Measurements from ENCODE around the gene KCNH3.
"Not testable (repeated sequence)": the region's sequence is repeated elsewhere in the genome, so short reads cannot be mapped to it uniquely, and the experiment has no call there.

Gene KCNH3

DNA sequence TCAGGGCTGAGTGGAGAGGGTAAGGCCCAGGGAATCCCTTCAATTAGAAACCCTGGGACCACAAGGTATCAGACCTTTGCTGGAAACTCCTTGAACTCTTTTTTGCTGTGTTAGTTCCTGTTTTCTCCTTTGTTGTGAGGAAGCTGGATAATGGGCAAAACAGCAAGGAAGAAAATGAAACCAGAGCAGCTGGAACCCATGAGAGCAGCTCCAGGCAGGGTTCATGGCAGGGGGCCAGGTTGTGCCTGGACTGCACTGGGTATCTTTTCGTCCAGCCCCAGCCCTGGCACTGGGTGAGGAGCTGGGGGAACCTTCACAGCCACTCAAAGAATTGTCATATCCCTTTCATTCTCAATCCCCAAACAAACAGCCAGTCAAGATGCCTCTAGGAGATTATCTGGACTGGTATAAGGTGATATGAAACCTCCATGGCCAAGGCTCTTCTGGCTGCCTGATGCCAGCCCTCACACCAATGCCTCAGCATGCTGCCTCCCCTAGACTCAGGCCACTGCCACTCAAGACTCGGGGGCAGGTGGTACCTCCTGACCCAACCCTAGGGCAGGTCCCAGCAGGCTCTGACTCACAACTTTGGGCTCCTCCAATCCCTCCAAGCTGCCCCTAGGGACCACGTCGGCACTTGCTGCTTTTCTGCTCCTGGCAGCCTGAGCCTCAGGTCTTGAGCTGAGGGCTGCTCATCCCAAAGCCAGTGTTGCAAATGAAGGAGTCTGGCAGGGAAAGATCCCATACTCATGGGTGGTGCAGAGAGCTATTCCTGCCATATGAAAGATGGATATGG, 50.1 kb downstream of the KCNH3 start:
- DNase-seq = no peak

DNA sequence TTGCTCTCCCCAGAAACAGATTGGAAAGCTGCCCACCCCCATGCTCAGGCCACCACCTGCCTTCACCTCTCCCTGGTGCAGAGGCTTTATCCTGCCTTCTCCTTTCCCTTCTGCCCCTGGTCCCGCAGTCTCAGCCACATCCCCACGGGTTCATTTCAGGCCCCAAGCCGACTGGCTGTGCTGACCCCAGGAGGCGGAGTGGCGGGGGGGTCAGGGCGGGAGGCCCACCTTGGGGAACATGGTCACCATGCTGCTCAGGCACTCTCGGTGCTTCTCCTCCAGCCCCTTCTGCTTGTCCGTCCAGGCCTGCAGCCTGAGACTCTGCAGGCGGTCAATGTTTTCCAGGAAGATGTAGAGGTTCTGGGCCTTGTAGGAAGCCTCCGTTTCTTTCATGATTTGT, 59.7 kb downstream of the KCNH3 start:
- DNase-seq = no peak

DNA sequence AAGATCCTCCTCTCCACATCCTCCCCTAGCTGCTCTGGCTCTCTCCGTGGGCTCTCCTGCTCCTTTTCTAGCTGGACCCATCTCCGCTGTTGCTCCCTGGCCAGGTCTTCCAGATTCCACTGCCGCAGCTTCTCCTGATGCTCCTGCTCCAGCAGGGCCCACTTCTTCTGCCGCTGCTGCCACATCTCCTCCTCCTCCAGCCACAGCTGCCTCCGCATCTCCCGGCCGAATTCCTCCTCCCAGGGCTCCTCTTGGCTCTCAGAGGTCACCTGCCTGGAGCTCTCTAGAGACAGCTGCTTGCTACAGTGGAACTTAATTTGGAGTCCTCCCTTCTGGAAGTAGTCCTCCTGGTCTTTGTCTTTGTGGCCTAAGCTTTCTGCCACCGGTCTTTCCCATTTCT, 61.1 kb downstream of the KCNH3 start:
- DNase-seq = no peak

DNA sequence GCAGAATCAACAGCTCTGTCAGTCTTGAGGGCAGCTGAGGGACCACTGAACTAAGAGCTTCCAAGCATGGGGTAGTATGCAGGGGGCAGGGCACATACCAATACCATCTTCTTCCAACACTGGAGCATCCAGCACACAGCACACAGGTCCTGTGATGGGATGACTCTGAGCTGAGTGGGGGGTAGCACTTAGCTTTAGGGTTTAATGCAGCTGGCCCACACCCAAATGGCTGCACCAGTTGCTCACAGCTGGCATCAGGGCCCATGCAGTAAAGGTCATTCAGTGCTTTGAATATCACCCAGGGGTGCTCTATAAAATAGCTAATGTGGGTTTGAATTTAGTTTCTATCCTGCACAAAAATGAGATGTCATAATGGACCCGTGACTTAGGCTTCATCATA, 64.9 kb downstream of the KCNH3 start:
- DNase-seq = no peak

DNA sequence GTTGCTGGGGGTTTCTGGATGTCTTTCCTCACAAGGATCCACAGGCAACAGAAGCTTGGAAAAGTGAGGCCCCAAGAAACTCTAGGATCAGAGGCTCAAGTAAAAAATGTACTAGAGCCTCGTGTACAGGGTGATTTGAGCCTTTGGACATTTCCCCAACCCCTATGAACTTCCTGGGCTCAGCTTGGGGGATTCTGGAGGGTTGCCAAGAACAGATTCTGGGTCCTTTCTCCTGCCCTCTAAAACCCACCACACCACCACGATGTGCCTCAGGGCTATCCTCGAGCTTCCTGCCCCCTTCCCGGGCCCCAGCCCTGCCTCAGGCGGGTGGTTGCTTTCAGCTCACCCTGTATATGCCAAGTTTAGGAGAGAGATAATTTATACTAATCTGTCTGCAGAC, 66.0 kb downstream of the KCNH3 start:
- DNase-seq = no peak

DNA sequence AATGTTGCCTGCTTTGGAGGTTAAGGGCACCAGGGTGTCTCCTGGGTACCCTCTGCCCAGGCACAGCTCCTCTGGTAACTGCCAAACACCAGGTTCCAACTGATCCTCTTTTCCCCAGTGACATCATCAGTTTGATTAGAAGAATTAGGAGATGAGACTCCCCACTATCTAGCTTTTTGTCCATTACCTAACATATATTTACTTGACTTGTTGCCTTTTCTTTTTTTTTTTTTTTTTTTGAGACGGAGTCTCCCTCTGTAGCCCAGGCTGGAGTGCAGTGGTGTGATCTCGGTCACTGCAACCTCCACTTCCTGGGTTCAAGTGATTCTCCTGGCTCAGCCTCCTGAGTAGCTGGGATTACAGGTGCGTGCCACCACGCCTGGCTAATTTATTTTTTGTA, 66.7 kb downstream of the KCNH3 start, which contains the start of gene FAM186B:
FAM186B (minus strand) TSS at position 101 of the 400 bp plus-strand sequence. CDS start 162 bp downstream, outside the sequence.
- not testable (repeated sequence) for DNase-seq

Measured in bone marrow (tissue), 2 donors.